Upper lobe of left lung (tissue), 4 donors: ENCODE measurements around the gene CSTF1.

Experiments used
- CTCF ChIP-seq, 6 experiments: fragments of 450-650 bp in 4 of 6; fragments of 200-600 bp in 2 of 6; sonication (generic) in 2 of 6; IDR thresholded peaks; one replicate each; pipeline ENCODE4 v1.5.1; 2016 to 2019; ENCODE audit warnings: antibody characterized with exemption in 6 of 6
- EP300 ChIP-seq, 4 donors: sonication (generic); formaldehyde crosslinking; IDR thresholded peaks; one replicate each; pipeline ENCODE4 v1.5.1; 2017; ENCODE audit warnings: antibody characterized with exemption in 4 of 4, control low read depth in 2 of 4
- POLR2AphosphoS5 ChIP-seq, 2 donors: sonication (generic); formaldehyde crosslinking; IDR thresholded peaks; one replicate each; pipeline ENCODE4 v1.5.1; 2017; ENCODE audit warnings: antibody characterized with exemption in 2 of 2

GRCh38 chr20:56447227-56447626 is 54.8 kb downstream of the CSTF1 start:
- TF ChIP-seq CTCF (IDR thresholded peaks at IDR 0.05) (no peak), EP300 (IDR thresholded peaks at IDR 0.05) (no peak), POLR2AphosphoS5 (IDR thresholded peaks at IDR 0.05) (no peak)
